Ishikawa (cell line): Measurements from ENCODE around the gene RPL3.

Experiments used
- CEBPB ChIP-seq: IDR thresholded peaks from 2 replicates; pipeline ENCODE4 v1.6.1; 2012
- CREB1 ChIP-seq: IDR thresholded peaks from 2 replicates; pipeline ENCODE4 v1.6.1; 2012; ENCODE audit warnings: low read depth
- EGR1 ChIP-seq: IDR thresholded peaks from 2 replicates; pipeline ENCODE4 v1.6.1; 2012
- EP300 ChIP-seq: IDR thresholded peaks from 2 replicates; pipeline ENCODE4 v1.6.1; 2012; ENCODE audit warnings: borderline replicate concordance
- MAX ChIP-seq: IDR thresholded peaks from 2 replicates; pipeline ENCODE4 v1.6.1; 2012
- RAD21 ChIP-seq: IDR thresholded peaks from 2 replicates; pipeline ENCODE4 v1.6.1; 2012; ENCODE audit warnings: low read depth
- REST ChIP-seq: IDR thresholded peaks from 2 replicates; pipeline ENCODE4 v1.6.1; 2012; ENCODE audit warnings: low read depth, mild to moderate bottlenecking
- TAF1 ChIP-seq: IDR thresholded peaks from 2 replicates; pipeline ENCODE4 v1.6.1; 2012; ENCODE audit warnings: low read depth, mild to moderate bottlenecking
- TCF12 ChIP-seq: IDR thresholded peaks from 2 replicates; pipeline ENCODE4 v1.6.1; 2012; ENCODE audit warnings: low read depth
- TEAD4 ChIP-seq: IDR thresholded peaks from 2 replicates; pipeline ENCODE4 v1.6.1; 2012
- USF1 ChIP-seq: IDR thresholded peaks from 2 replicates; pipeline ENCODE4 v1.6.1; 2012
- YY1 ChIP-seq: IDR thresholded peaks from 2 replicates; pipeline ENCODE4 v1.6.1; 2012; ENCODE audit warnings: low read depth
- ZBTB7A ChIP-seq: IDR thresholded peaks from 2 replicates; pipeline ENCODE4 v1.6.1; 2012; ENCODE audit warnings: low read depth

DNA sequence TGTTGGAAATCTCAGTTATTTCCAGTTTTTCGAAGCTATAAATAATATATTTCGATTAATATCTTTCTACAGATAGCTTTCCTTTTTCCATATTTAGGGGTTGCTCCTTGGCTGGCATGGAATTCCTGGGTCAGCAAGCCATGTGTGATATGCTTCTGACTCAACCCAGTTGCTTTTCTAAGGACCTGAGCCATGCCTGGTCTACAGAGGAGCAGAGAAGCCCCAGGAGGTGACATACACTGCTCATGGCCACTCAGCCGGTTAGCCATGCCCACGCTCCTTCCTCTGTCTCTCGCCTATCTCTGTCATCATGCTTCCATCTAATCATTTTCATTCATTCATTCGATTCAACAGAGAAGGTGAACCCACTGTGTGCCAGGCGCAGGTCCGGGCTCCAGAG is 51.4 kb downstream of the RPL3 start:
- TF ChIP-seq CEBPB (no peak), TEAD4 (no peak), REST (no peak), YY1 (no peak), USF1 (no peak), TCF12 (no peak), CREB1 (no peak), MAX (no peak), TAF1 (no peak), RAD21 (no peak), EP300 (no peak), ZBTB7A (no peak), EGR1 (no peak)
